Nephron progenitor cell (in vitro differentiated cells): ENCODE results near the gene ZNF462.

Experiments used
- DNase-seq: peaks from one replicate; pipeline ENCODE4 v3.0.0; 2021
- H3K27ac Mint-ChIP-seq: 2 replicates; pipeline ENCODE4 v1.8.0; 2021; ENCODE audit warnings: mild to moderate bottlenecking, moderate library complexity, mixed read lengths
- H3K27me3 Mint-ChIP-seq: 2 replicates; pipeline ENCODE4 v1.8.0; 2021; ENCODE audit warnings: mild to moderate bottlenecking, low read depth, mixed read lengths; ENCODE audit not compliant: poor library complexity
- H3K36me3 Mint-ChIP-seq: 2 replicates; pipeline ENCODE4 v1.8.0; 2021; ENCODE audit warnings: low read depth, mixed read lengths
- H3K4me1 Mint-ChIP-seq: 2 replicates; pipeline ENCODE4 v1.8.0; 2021; ENCODE audit warnings: mixed read lengths
- H3K4me3 Mint-ChIP-seq: 2 replicates; pipeline ENCODE4 v1.8.0; 2021; ENCODE audit warnings: mild to moderate bottlenecking, moderate library complexity, mixed read lengths
- H3K9me3 Mint-ChIP-seq: 2 replicates; pipeline ENCODE4 v1.8.0; 2021; ENCODE audit warnings: mild to moderate bottlenecking, moderate library complexity, mixed read lengths
- TF ChIP-seq, protein P1 (sequence below): fragments of 200-600 bp; sonication (generic); IDR thresholded peaks from 2 replicates; pipeline ENCODE4 v1.5.0; 2021; ENCODE audit warnings: antibody characterized with exemption

The ZNF462 gene

DNA sequence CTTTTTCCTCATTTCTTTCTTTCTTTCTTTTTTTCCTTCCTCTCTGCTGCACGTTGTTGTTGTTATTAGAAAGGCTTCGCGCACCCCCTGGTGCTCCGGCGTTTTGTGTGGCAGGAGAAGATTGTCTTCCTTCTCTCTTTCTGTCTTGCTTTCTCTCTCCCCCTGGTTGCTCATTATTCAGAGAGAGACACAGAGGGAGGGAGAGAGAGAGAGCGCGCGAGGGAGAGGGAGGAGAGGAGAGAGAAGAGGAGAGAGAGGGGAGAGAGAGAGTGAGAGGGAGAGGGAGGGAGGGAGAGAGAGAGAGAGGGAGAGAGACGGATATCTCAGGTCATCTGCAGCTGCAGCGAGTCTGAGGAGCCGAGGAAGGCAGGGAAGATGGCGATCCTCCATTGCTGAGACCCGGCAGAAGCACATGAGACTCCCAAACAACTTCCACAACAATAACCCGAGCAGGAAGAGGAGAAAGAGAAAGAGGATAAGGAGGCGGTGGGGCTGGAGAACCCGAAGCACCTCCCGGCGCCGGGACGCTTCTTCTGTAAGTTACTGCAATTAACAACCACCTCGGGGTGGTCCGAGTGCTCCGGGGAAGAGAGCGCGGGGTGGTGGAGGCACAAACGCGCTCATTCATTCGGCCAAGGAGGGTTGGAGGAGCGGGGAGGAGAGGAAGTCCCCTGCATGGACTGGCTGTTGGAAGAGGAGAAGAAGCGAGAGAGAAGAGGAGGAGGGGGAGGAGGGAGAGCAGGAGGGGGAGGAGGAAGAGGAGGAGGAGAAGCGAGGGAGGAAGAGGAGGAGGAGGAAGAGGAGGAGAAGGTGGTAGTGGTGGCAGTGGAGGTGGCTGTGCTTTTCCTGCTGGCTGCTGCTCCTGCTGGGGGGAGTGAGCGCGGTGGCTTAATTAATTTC is at the start of gene ZNF462:
Gene ZNF462 (plus strand): TSS at position 346 of the 900 bp plus-strand sequence. CDS start 60,218 bp downstream, outside the sequence.
- Mint-ChIP-seq H3K4me1 (peaks cover 54% of the 10 kb centered on the region), H3K27me3 (peaks cover 3% of the 10 kb centered on the region)
- DNase-seq, result peak; percentile 39

GRCh38 chr9:106816524-106816923 is 46.4 kb upstream of the ZNF462 start:
- Mint-ChIP-seq H3K4me1 (no peaks in the 10 kb centered on the region), H3K9me3 (peaks cover 26% of the 10 kb centered on the region), H3K36me3 (no peaks in the 10 kb centered on the region), H3K4me3 (no peak overlapping the region), H3K27ac (no peak overlapping the region), H3K27me3 (peaks cover 10% of the 10 kb centered on the region)
- no peak for DNase-seq
- TF ChIP-seq, protein P1, sequence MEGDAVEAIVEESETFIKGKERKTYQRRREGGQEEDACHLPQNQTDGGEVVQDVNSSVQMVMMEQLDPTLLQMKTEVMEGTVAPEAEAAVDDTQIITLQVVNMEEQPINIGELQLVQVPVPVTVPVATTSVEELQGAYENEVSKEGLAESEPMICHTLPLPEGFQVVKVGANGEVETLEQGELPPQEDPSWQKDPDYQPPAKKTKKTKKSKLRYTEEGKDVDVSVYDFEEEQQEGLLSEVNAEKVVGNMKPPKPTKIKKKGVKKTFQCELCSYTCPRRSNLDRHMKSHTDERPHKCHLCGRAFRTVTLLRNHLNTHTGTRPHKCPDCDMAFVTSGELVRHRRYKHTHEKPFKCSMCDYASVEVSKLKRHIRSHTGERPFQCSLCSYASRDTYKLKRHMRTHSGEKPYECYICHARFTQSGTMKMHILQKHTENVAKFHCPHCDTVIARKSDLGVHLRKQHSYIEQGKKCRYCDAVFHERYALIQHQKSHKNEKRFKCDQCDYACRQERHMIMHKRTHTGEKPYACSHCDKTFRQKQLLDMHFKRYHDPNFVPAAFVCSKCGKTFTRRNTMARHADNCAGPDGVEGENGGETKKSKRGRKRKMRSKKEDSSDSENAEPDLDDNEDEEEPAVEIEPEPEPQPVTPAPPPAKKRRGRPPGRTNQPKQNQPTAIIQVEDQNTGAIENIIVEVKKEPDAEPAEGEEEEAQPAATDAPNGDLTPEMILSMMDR, result no peak

More for the DNA sequence above, at the start of gene ZNF462:
- peak within 1 kb of the TSS; percentile 94 for H3K4me3 Mint-ChIP-seq
- TF ChIP-seq, protein P1, result no peak
- H3K9me3 Mint-ChIP-seq, result no peaks in the 10 kb centered on the region
- H3K27ac Mint-ChIP-seq, result peak within 1 kb of the TSS; percentile 98
- peaks cover 28% of the 10 kb centered on the region for H3K36me3 Mint-ChIP-seq

- peaks cover 7% of the 10 kb centered on the region for H3K27me3 Mint-ChIP-seq
- no peak for DNase-seq
- H3K4me3 Mint-ChIP-seq, result no peak overlapping the region
- no peak overlapping the region for H3K27ac Mint-ChIP-seq
- no peaks in the 10 kb centered on the region for H3K4me1 Mint-ChIP-seq
- TF ChIP-seq, protein P1, result no peak
- no peaks in the 10 kb centered on the region for H3K36me3 Mint-ChIP-seq
- peaks cover 21% of the 10 kb centered on the region for H3K9me3 Mint-ChIP-seq
Observed at GRCh38 chr9:106818034-106818433, 44.9 kb upstream of the ZNF462 start.

- H3K9me3 Mint-ChIP-seq, result peaks cover 14% of the 10 kb centered on the region
- no peak for DNase-seq
- peaks cover 3% of the 10 kb centered on the region for H3K27me3 Mint-ChIP-seq
- H3K4me1 Mint-ChIP-seq, result no peaks in the 10 kb centered on the region
- no peaks in the 10 kb centered on the region for H3K36me3 Mint-ChIP-seq
- H3K27ac Mint-ChIP-seq, result no peak overlapping the region
- H3K4me3 Mint-ChIP-seq, result no peak overlapping the region
- TF ChIP-seq, protein P1, result no peak
Observed at GRCh38 chr9:106820866-106821265, 42.1 kb upstream of the ZNF462 start.

DNA sequence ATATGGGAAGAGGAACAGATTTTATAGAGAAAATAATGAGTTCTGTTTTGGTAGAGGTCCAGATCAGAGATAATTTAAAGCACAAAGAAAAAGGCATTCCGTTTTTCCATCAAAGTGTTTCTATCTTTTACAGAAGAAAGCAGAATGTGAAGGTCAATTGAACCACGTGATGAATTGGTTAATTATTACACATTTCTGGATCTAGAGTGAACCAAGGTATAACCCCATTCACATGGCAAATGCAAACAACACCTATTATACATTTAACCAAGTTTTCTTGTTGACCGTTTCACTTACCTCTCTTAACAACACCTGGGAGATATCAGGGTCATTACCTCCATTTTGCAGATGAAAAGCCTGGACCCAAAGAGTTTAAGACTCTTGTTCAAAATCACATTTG is 34.9 kb upstream of the ZNF462 start:
- Mint-ChIP-seq H3K36me3 (no peaks in the 10 kb centered on the region), H3K27me3 (no peaks in the 10 kb centered on the region), H3K27ac (no peak overlapping the region), H3K4me1 (peaks cover 11% of the 10 kb centered on the region), H3K9me3 (peaks cover 17% of the 10 kb centered on the region), H3K4me3 (no peak overlapping the region)
- TF ChIP-seq, protein P1, result no peak
- DNase-seq, result no peak

GRCh38 chr9:106828965-106829364 is 34.0 kb upstream of the ZNF462 start:
- Mint-ChIP-seq H3K4me1 (peaks cover 11% of the 10 kb centered on the region), H3K27me3 (no peaks in the 10 kb centered on the region), H3K27ac (no peak overlapping the region), H3K4me3 (no peak overlapping the region), H3K36me3 (no peaks in the 10 kb centered on the region), H3K9me3 (peaks cover 20% of the 10 kb centered on the region)
- TF ChIP-seq, protein P1, result no peak
- no peak for DNase-seq
